Liver (tissue), 9 donors: ENCODE data around the gene TSHZ3. TPM values are rescaled to one million over a fixed set of nuclear protein-coding genes. Genes with fewer than 3 reads are reported as not detected.

Experiments
- DNase-seq: peaks from one replicate; pipeline ENCODE4 v3.0.0-alpha.2; 2017; ENCODE audit warnings: low spot score
- H3K27ac ChIP-seq, 2 donors: one replicate each; pipeline ENCODE4 v1.7.0; 2013; ENCODE audit warnings: inconsistent platforms in 2 of 2, low read length in 2 of 2, control low read depth in 1 of 2, low read depth in 1 of 2, mild to moderate bottlenecking in 1 of 2
- H3K27me3 ChIP-seq, 4 donors: one replicate each; pipeline versions ENCODE4 v1.6.1 to v1.7.0; 2013; ENCODE audit warnings: low read length in 3 of 4, inconsistent platforms in 1 of 4, mild to moderate bottlenecking in 1 of 4, moderate library complexity in 1 of 4; ENCODE audit not compliant: control insufficient read depth in 4 of 4, insufficient read depth in 4 of 4
- H3K36me3 ChIP-seq, 4 donors: one replicate each; pipeline versions ENCODE4 v1.6.1 to v1.7.0; 2013; ENCODE audit warnings: low read length in 3 of 4, mild to moderate bottlenecking in 3 of 4, low read depth in 1 of 4, moderate library complexity in 1 of 4; ENCODE audit not compliant: control insufficient read depth in 4 of 4, insufficient read depth in 3 of 4
- H3K4me1 ChIP-seq, 4 donors: one replicate each; pipeline versions ENCODE4 v1.6.1 to v1.7.0; 2013; ENCODE audit warnings: low read length in 3 of 4, mild to moderate bottlenecking in 3 of 4, moderate library complexity in 1 of 4; ENCODE audit not compliant: control insufficient read depth in 4 of 4, insufficient read depth in 4 of 4
- H3K4me3 ChIP-seq, 3 donors: one replicate each; pipeline versions ENCODE4 v1.6.1 to v1.7.0; 2013; ENCODE audit warnings: low read length in 3 of 3, control low read depth in 1 of 3, low read depth in 1 of 3, mild to moderate bottlenecking in 1 of 3
- H3K9ac ChIP-seq, 2 donors: one replicate each; pipeline ENCODE4 v1.7.0; 2013; ENCODE audit warnings: low read length in 2 of 2, mild to moderate bottlenecking in 2 of 2, moderate library complexity in 2 of 2, control low read depth in 1 of 2, low read depth in 1 of 2
- H3K9me3 ChIP-seq, 4 donors: one replicate each; pipeline versions ENCODE4 v1.6.1 to v1.7.0; 2013; ENCODE audit warnings: low read length in 3 of 4; ENCODE audit not compliant: control insufficient read depth in 4 of 4
- CTCF ChIP-seq: fragments of 150-350 bp; IDR thresholded peaks from 2 replicates; pipeline ENCODE4 v1.5.1; 2017; ENCODE audit warnings: improper control_type of control experiment, low read depth, low read length; ENCODE audit not compliant: missing input control
- EGR1 ChIP-seq, 2 donors: IDR thresholded peaks; 2 replicates each; pipeline ENCODE4 v1.6.1; 2016 to 2018; ENCODE audit warnings: antibody characterized with exemption in 2 of 2, low read depth in 2 of 2
- FOXA1 ChIP-seq: IDR thresholded peaks from 2 replicates; pipeline ENCODE4 v1.6.1; 2016; ENCODE audit warnings: antibody characterized with exemption
- FOXA2 ChIP-seq: IDR thresholded peaks from 2 replicates; pipeline ENCODE4 v1.6.1; 2016; ENCODE audit warnings: antibody characterized with exemption
- GABPA ChIP-seq, 2 donors: IDR thresholded peaks in 1 of 2; conservative IDR thresholded peaks in 1 of 2; 2 replicates each; pipeline ENCODE4 v1.6.1; 2016; ENCODE audit warnings: antibody characterized with exemption in 2 of 2, mild to moderate bottlenecking in 1 of 2, moderate library complexity in 1 of 2
- HNF4A ChIP-seq, 2 donors: conservative IDR thresholded peaks; 2 replicates each; pipeline ENCODE4 v1.6.1; 2016; ENCODE audit warnings: antibody characterized with exemption in 2 of 2, mild to moderate bottlenecking in 2 of 2
- HNF4G ChIP-seq: IDR thresholded peaks from 2 replicates; pipeline ENCODE4 v1.6.1; 2016; ENCODE audit warnings: antibody characterized with exemption
- JUND ChIP-seq, 2 donors: IDR thresholded peaks; 2 replicates each; pipeline ENCODE4 v1.6.1; 2016; ENCODE audit warnings: antibody characterized with exemption in 2 of 2
- MAX ChIP-seq: IDR thresholded peaks from 2 replicates; pipeline ENCODE4 v1.6.1; 2016; ENCODE audit warnings: antibody characterized with exemption
- NR2F2 ChIP-seq: IDR thresholded peaks from 2 replicates; pipeline ENCODE4 v1.6.1; 2016; ENCODE audit warnings: antibody characterized with exemption
- RAD21 ChIP-seq, 2 donors: IDR thresholded peaks; 2 replicates each; pipeline ENCODE4 v1.6.1; 2016; ENCODE audit warnings: antibody characterized with exemption in 2 of 2, mild to moderate bottlenecking in 2 of 2
- REST ChIP-seq: IDR thresholded peaks from 2 replicates; pipeline ENCODE4 v1.6.1; 2016; ENCODE audit warnings: antibody characterized with exemption, mild to moderate bottlenecking
- RXRA ChIP-seq, 2 donors: IDR thresholded peaks; 2 replicates each; pipeline ENCODE4 v1.6.1; 2017 to 2018; ENCODE audit warnings: antibody characterized with exemption in 2 of 2, mild to moderate bottlenecking in 1 of 2
- SP1 ChIP-seq: IDR thresholded peaks from 2 replicates; pipeline ENCODE4 v1.6.1; 2018; ENCODE audit warnings: antibody characterized with exemption, mild to moderate bottlenecking
- TAF1 ChIP-seq: conservative IDR thresholded peaks from 2 replicates; pipeline ENCODE4 v1.6.1; 2016; ENCODE audit warnings: antibody characterized with exemption, mild to moderate bottlenecking
- YY1 ChIP-seq: IDR thresholded peaks from 2 replicates; pipeline ENCODE4 v1.6.1; 2016; ENCODE audit warnings: antibody characterized with exemption, mild to moderate bottlenecking
- ZBTB33 ChIP-seq: IDR thresholded peaks from 2 replicates; pipeline ENCODE4 v1.6.1; 2016; ENCODE audit warnings: antibody characterized with exemption
- WGBS: extraction: QIAGEN DNeasy Blood & Tissue Kit; methylation state at CpG from one replicate; pipeline ENCODE4 v1.1.7; 2013; 5-methylcytosine and 5-hydroxymethylcytosine counted together
- polyA plus RNA-seq, 2 donors: library from polyadenylated mRNA; stranded (reverse) in 1 of 2; unstranded in 1 of 2; fragments of 200-250 nt in 1 of 2; fragments of >200 nt in 1 of 2; fragmentation: Nextera tagmentation in 1 of 2; extraction: Ambion mirVana in 1 of 2; gene quantifications; one replicate each; pipeline versions ENCODE4 v1.2.1 to v1.2.3, GENCODE V29; 2013 to 2015
- total RNA-seq, 2 donors: library from RNA; depleted of rRNA; stranded (reverse); fragments of >200 nt; gene quantifications; one replicate each; pipeline ENCODE4 v1.2.3, GENCODE V29; 2014
- donor health status: healthy.
- donor health status: healthy.
- donor health status: healthy.
- donor health status: healthy.
- donor health status: healthy.

The TSHZ3 gene
- total and polyA plus RNA-seq, 4 donors, result 0.42 to 3.3 (median 0.68) TPM

GRCh38 chr19:31347828-31348392 lies 1.3 kb downstream of the TSHZ3 start (continued):
- no peak for TF ChIP-seq REST
- TF ChIP-seq EGR1 (IDR thresholded peaks at IDR 0.05; ENCODE audit: low read depth in 2 of 2), result no peak
- no peak for TF ChIP-seq RAD21 (IDR thresholded peaks at IDR 0.05)

GRCh38 chr19:31347354-31347753 lies 1.9 kb downstream of the TSHZ3 start:
- no peaks in the 10 kb centered on the region for H3K36me3 ChIP-seq
- no peak overlapping the region for H3K4me3 ChIP-seq
- peaks cover 0 to 15% (median 8%) of the 10 kb centered on the region in 4 donors for H3K27me3 ChIP-seq
- TF ChIP-seq GABPA (IDR thresholded peaks at IDR 0.05 in 1 of 2, conservative IDR thresholded peaks at IDR 0.05 in 1 of 2) (no peak), NR2F2 (no peak), SP1 (no peak), YY1 (no peak), HNF4G (no peak), MAX (no peak)
- no peak overlapping the region for H3K9ac ChIP-seq
- DNase-seq, result no peak
- H3K27ac ChIP-seq, result no peak overlapping the region
- 30% methylated on average over 3 of the region's 3 CpGs for WGBS
- no peaks in the 10 kb centered on the region for H3K9me3 ChIP-seq
- H3K4me1 ChIP-seq, result peaks cover 10 to 26% (median 12%) of the 10 kb centered on the region in 4 donors

GRCh38 chr19:31346184-31347059 lies 2.8 kb downstream of the TSHZ3 start:
- no peaks in the 10 kb centered on the region for H3K36me3 ChIP-seq
- no peak overlapping the region for H3K27ac ChIP-seq
- H3K4me1 ChIP-seq, result peaks cover 6 to 21% (median 10%) of the 10 kb centered on the region in 4 donors
- no peak for TF ChIP-seq MAX
- TF ChIP-seq ZBTB33, result no peak
- TF ChIP-seq FOXA1, result no peak
- TF ChIP-seq JUND (IDR thresholded peaks at IDR 0.05), result no peak
- no peak for TF ChIP-seq TAF1
- TF ChIP-seq FOXA2, result no peak
- TF ChIP-seq SP1, result no peak
- no peak for TF ChIP-seq CTCF
- TF ChIP-seq EGR1 (IDR thresholded peaks at IDR 0.05; ENCODE audit: low read depth in 2 of 2), result no peak
- no peak for TF ChIP-seq REST
- no peak for TF ChIP-seq RXRA (IDR thresholded peaks at IDR 0.05)
- TF ChIP-seq RAD21 (IDR thresholded peaks at IDR 0.05), result no peak
- TF ChIP-seq HNF4A (conservative IDR thresholded peaks at IDR 0.05), result no peak
- no peaks in the 10 kb centered on the region for H3K9me3 ChIP-seq
- WGBS, result 70% methylated on average over 8 of the region's 8 CpGs
- H3K27me3 ChIP-seq, result peaks cover 0 to 12% (median 5%) of the 10 kb centered on the region in 4 donors
- H3K4me3 ChIP-seq, result no peak overlapping the region
- DNase-seq, result no peak
- H3K9ac ChIP-seq, result no peak overlapping the region
